Left lung (tissue), 10 donors: ENCODE results near the gene DSPP. TPM values are rescaled to one million over a fixed set of nuclear protein-coding genes. Genes with fewer than 3 reads are reported as not detected.
A peak's percentile ranks its signal among the peaks of the same experiment; 100 is the strongest.

Source experiments
- ATAC-seq: fragments of 200-7000 bp; cut with Tn5 transposase; one replicate; pipeline ENCODE4 v1.9.1; 2020; ENCODE audit warnings: moderate library complexity
- DNase-seq, 4 donors: peaks; one replicate each; pipeline ENCODE4 v3.0.0-alpha.2; 2013 to 2020
- H3K27ac ChIP-seq, 2 donors: fragments of 200-600 bp; sonication (generic) in 1 of 2; one replicate each; pipeline versions ENCODE4 v1.5.0 to v1.8.0; 2020 to 2021
- H3K27me3 ChIP-seq, 2 donors: fragments of 200-600 bp; sonication (generic) in 1 of 2; one replicate each; pipeline versions ENCODE4 v1.5.0 to v1.8.0; 2020 to 2021
- H3K36me3 ChIP-seq, 2 donors: fragments of 200-600 bp; sonication (generic) in 1 of 2; one replicate each; pipeline versions ENCODE4 v1.5.0 to v1.8.0; 2020 to 2021
- H3K4me1 ChIP-seq, 2 donors: fragments of 200-600 bp; one replicate each; pipeline ENCODE4 v1.8.0; 2021
- H3K4me3 ChIP-seq, 2 donors: fragments of 200-600 bp; sonication (generic) in 1 of 2; one replicate each; pipeline versions ENCODE4 v1.5.0 to v1.8.0; 2020 to 2021; ENCODE audit warnings: mild to moderate bottlenecking in 1 of 2
- H3K9me3 ChIP-seq, 2 donors: fragments of 200-600 bp; sonication (generic) in 1 of 2; one replicate each; pipeline versions ENCODE4 v1.5.0 to v1.8.0; 2020 to 2021
- intact Hi-C, 2 donors: fragments of 100-400 bp; cut with DNase I; formaldehyde crosslinking; loops; one replicate each; pipeline versions ENCODE4 v1.11.2 to v1.14.2; 2022
- polyA plus RNA-seq, 6 donors: library from polyadenylated mRNA; unstranded; fragments of 120-200 nt; gene quantifications; one replicate each; pipeline ENCODE4 v1.2.1, GENCODE V29; 2013; ENCODE audit not compliant: insufficient read length in 6 of 6
- total RNA-seq, 2 donors: library from RNA; stranded (reverse); fragmentation: NEBNext Ultra II Directional; extraction: Animal tissue kit (Norgen Biotek cat#: 25700); gene quantifications; one replicate each; pipeline ENCODE4 v1.2.1, GENCODE V29; 2021
- TF ChIP-seq, protein P1 (sequence below), 2 donors: fragments of 200-600 bp; sonication (generic) in 1 of 2; IDR thresholded peaks; one replicate each; pipeline versions ENCODE4 v1.5.0 to v1.8.0; 2021; ENCODE audit warnings: antibody characterized with exemption in 2 of 2
- donor health status: DM: no; HTN: yes; CAD: no.
- donor health status: DM: no; HTN: no; CAD: no.

DSPP gene
- total and polyA plus RNA-seq, 8 donors: 0.03 to 0.06 (median 0.04) TPM; not detected in 5

GRCh38 chr4:87622303-87622702 is 14.0 kb downstream of the DSPP start:
- intact Hi-C loops: no loop called here
- no peaks in the 10 kb centered on the region for H3K36me3 ChIP-seq
- no peaks in the 10 kb centered on the region for H3K27me3 ChIP-seq
- H3K9me3 ChIP-seq: no peaks in the 10 kb centered on the region
- TF ChIP-seq, protein P1, sequence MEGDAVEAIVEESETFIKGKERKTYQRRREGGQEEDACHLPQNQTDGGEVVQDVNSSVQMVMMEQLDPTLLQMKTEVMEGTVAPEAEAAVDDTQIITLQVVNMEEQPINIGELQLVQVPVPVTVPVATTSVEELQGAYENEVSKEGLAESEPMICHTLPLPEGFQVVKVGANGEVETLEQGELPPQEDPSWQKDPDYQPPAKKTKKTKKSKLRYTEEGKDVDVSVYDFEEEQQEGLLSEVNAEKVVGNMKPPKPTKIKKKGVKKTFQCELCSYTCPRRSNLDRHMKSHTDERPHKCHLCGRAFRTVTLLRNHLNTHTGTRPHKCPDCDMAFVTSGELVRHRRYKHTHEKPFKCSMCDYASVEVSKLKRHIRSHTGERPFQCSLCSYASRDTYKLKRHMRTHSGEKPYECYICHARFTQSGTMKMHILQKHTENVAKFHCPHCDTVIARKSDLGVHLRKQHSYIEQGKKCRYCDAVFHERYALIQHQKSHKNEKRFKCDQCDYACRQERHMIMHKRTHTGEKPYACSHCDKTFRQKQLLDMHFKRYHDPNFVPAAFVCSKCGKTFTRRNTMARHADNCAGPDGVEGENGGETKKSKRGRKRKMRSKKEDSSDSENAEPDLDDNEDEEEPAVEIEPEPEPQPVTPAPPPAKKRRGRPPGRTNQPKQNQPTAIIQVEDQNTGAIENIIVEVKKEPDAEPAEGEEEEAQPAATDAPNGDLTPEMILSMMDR (IDR thresholded peaks at IDR 0.05): no peak
- no peak overlapping the region for H3K27ac ChIP-seq
- no peak for ATAC-seq
- no peak for DNase-seq
- H3K4me1 ChIP-seq: no peaks in the 10 kb centered on the region
- H3K4me3 ChIP-seq: no peak overlapping the region

DNA sequence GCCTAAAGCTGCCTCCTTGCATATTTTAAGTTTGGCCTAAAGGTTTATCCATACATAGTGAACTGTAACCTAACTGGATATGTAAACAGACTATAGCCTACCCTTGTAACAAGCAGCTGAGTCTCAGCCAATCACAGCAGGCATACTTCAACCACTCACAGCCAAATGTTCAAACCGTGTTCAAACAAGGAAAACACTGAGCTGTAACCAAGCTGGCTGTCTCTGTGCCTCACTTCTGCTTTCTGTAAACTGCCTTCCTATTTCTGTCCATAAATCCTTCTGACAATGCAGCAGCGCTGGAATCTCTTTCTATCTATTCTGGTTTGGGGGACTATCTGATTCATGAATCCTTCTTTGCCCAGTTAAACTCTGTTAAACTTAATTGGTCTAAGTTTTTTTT is 16.4 kb downstream of the DSPP start:
- intact Hi-C loops: no loop called here
- ATAC-seq (no peak), DNase-seq (no peak)
- Histone ChIP-seq H3K36me3 (no peaks in the 10 kb centered on the region), H3K4me3 (no peak overlapping the region), H3K9me3 (no peaks in the 10 kb centered on the region), H3K27me3 (no peaks in the 10 kb centered on the region), H3K27ac (no peak overlapping the region), H3K4me1 (no peaks in the 10 kb centered on the region)
- TF ChIP-seq, protein P1 (IDR thresholded peaks at IDR 0.05): no peak

GRCh38 chr4:87631668-87632067 is 23.3 kb downstream of the DSPP start:
- no peak for DNase-seq
- Histone ChIP-seq H3K36me3 (no peaks in the 10 kb centered on the region), H3K27ac (no peak overlapping the region), H3K27me3 (no peaks in the 10 kb centered on the region), H3K9me3 (no peaks in the 10 kb centered on the region), H3K4me3 (no peak overlapping the region), H3K4me1 (no peaks in the 10 kb centered on the region)
- intact Hi-C loops: no loop called here
- ATAC-seq: no peak
- TF ChIP-seq, protein P1 (IDR thresholded peaks at IDR 0.05): no peak

DNA sequence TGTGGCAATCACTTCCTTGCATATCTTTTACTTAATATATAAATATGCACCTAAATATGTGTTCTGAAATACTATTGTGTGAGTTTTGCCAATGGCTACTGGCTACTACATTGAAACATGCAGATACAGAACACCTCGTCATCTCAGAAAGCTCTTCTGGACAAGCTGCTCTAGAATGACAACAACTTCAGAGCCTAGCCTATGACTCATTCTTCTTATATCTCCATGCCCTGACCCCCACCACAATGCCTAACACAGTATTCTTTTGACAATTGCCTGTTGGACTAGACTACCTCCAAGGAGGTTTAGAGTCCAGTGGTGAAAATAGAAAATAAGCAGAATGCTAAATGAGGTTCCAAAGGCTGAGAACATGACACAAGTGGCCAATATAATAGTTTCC is 24.1 kb downstream of the DSPP start:
- TF ChIP-seq, protein P1 (IDR thresholded peaks at IDR 0.05): no peak
- H3K27me3 ChIP-seq: no peaks in the 10 kb centered on the region
- H3K4me3 ChIP-seq: no peak overlapping the region
- H3K9me3 ChIP-seq: no peaks in the 10 kb centered on the region
- DNase-seq: no peak
- no peaks in the 10 kb centered on the region for H3K36me3 ChIP-seq
- no peak overlapping the region for H3K27ac ChIP-seq
- H3K4me1 ChIP-seq: no peaks in the 10 kb centered on the region
- intact Hi-C loops: no loop called here
- ATAC-seq: no peak

GRCh38 chr4:87633243-87633642 is 24.9 kb downstream of the DSPP start:
- peak in 2 of 4 donors; percentile 51 to 69 for DNase-seq

More at GRCh38 chr4:87633243-87633642, 24.9 kb downstream of the DSPP start:
- Histone ChIP-seq H3K27me3 (no peaks in the 10 kb centered on the region), H3K9me3 (no peaks in the 10 kb centered on the region), H3K4me3 (no peak overlapping the region), H3K36me3 (no peaks in the 10 kb centered on the region), H3K27ac (no peak overlapping the region), H3K4me1 (no peaks in the 10 kb centered on the region)
- intact Hi-C loops: no loop called here
- no peak for ATAC-seq
- TF ChIP-seq, protein P1 (IDR thresholded peaks at IDR 0.05): no peak
